A673 (cell line): ENCODE measurements around the gene HMX2. TPM values are rescaled to one million over a fixed set of nuclear protein-coding genes. Genes with fewer than 3 reads are reported as not detected.

Source experiments
- BruUV-seq: library from RNA; stranded (reverse); fragments of 400-500 nt; replicated peaks from 2 replicates; lab custom pipeline; 2021; lab: Mats Ljungman, UMichigan
- CTCF ChIA-PET: fragments of 300-600 bp; sonication (Branson Sonifier 250); formaldehyde crosslinking; loops from one replicate; lab custom pipeline; 2022; ENCODE audit warnings: antibody characterized with exemption; lab: Charles Lee
- POLR2A ChIA-PET: fragments of 300-600 bp; sonication (Branson Sonifier 250); formaldehyde crosslinking; loops from one replicate; lab custom pipeline; 2022; ENCODE audit warnings: antibody characterized with exemption; ENCODE audit not compliant: low non-redundant PET; lab: Charles Lee
- DNase-seq: peaks from one replicate; pipeline ENCODE4 v3.0.0-alpha.2; 2015; ENCODE audit warnings: low spot score
- H3K27ac ChIP-seq: fragments of 200-600 bp; sonication (generic); 2 replicates; pipeline ENCODE4 v1.5.1; 2016; ENCODE audit warnings: mixed run types, low read depth, mild to moderate bottlenecking, mixed read lengths, antibody characterized with exemption, low read length; ENCODE audit not compliant: poor library complexity, severe bottlenecking
- H3K27me3 ChIP-seq: fragments of 200-600 bp; sonication (generic); replicated peaks from 2 replicates; pipeline ENCODE4 v1.6.1; 2017; ENCODE audit warnings: mixed run types, low read depth, mild to moderate bottlenecking, mixed read lengths, antibody characterized with exemption, low read length; ENCODE audit not compliant: insufficient read depth, poor library complexity
- H3K36me3 ChIP-seq: fragments of 200-600 bp; sonication (generic); 2 replicates; pipeline ENCODE4 v1.6.1; 2016; ENCODE audit warnings: mixed run types, mild to moderate bottlenecking, mixed read lengths, antibody characterized with exemption, low read length; ENCODE audit not compliant: insufficient read depth, poor library complexity, severe bottlenecking
- H3K4me1 ChIP-seq: fragments of 200-600 bp; sonication (generic); 2 replicates; pipeline ENCODE4 v1.6.1; 2017; ENCODE audit warnings: mixed run types, mild to moderate bottlenecking, mixed read lengths, antibody characterized with exemption, low read length; ENCODE audit not compliant: insufficient read depth, poor library complexity, severe bottlenecking
- H3K4me3 ChIP-seq: fragments of 200-600 bp; sonication (generic); 2 replicates; pipeline ENCODE4 v1.5.1; 2016; ENCODE audit warnings: low read depth, mixed run types, mild to moderate bottlenecking, mixed read lengths, low read length; ENCODE audit not compliant: poor library complexity, severe bottlenecking
- H3K9me3 ChIP-seq: fragments of 200-600 bp; sonication (generic); 2 replicates; pipeline ENCODE4 v1.6.1; 2016; ENCODE audit warnings: mixed run types, low read depth, mild to moderate bottlenecking, mixed read lengths, antibody characterized with exemption, low read length; ENCODE audit not compliant: poor library complexity, severe bottlenecking
- CTCF ChIP-seq: fragments of 300-800, 200-600 bp; sonication (generic); conservative IDR thresholded peaks from 2 replicates; pipeline ENCODE4 v1.5.1; 2017; ENCODE audit warnings: low read depth, mild to moderate bottlenecking, antibody characterized with exemption, low read length, moderate library complexity, mixed read lengths
- EZH2 ChIP-seq: fragments of 200-600 bp; sonication (generic); IDR thresholded peaks from 2 replicates; pipeline ENCODE4 v1.6.1; 2017; ENCODE audit warnings: borderline replicate concordance, low read depth, mild to moderate bottlenecking, mixed read lengths, antibody characterized with exemption, low read length; ENCODE audit not compliant: poor library complexity, severe bottlenecking
- intact Hi-C: fragments of 100-400 bp; cut with micrococcal nuclease; formaldehyde crosslinking; loops from one replicate; pipeline ENCODE4 v1.10.0; 2022; ENCODE audit not compliant: unreplicated experiment
- total RNA-seq: library from RNA; stranded (reverse); gene quantifications from 2 replicates; pipeline ENCODE4 v1.2.3, GENCODE V29; 2021

HMX2 gene
- total RNA-seq, 1 experiment from 2014 or later, result not detected

- POLR2A ChIA-PET, result interaction anchor here (0.7 kb wide), 1 partner anchor 1456 kb away, joined by 3 read pairs; no protein-coding TSS in a partner anchor
These were observed 16.4 kb downstream of the HMX2 start for GRCh38 chr10:123164319-123164718.

GRCh38 chr10:123165445-123166072, 17.6 kb downstream of the HMX2 start:
- POLR2A ChIA-PET, result no interaction called here
- BruUV-seq, result no TSS peak
- Histone ChIP-seq H3K27ac (no peak overlapping the region), H3K36me3 (peaks cover 77% of the 10 kb centered on the region), H3K4me3 (no peak overlapping the region), H3K9me3 (no peaks in the 10 kb centered on the region), H3K4me1 (no peaks in the 10 kb centered on the region), H3K27me3 (no peaks in the 10 kb centered on the region)
- CTCF ChIA-PET, result no interaction called here
- intact Hi-C loops, result no loop called here
- TF ChIP-seq EZH2 (no peak), CTCF (no peak)
- no peak for DNase-seq

More at GRCh38 chr10:123164319-123164718, 16.4 kb downstream of the HMX2 start:
- H3K4me3 ChIP-seq, result no peak overlapping the region
- no peaks in the 10 kb centered on the region for H3K9me3 ChIP-seq
- CTCF ChIA-PET, result no interaction called here
- no TSS peak for BruUV-seq
- intact Hi-C loops, result no loop called here
- no peak for TF ChIP-seq EZH2
- no peak for TF ChIP-seq CTCF
- H3K27ac ChIP-seq, result no peak overlapping the region
- H3K27me3 ChIP-seq, result no peaks in the 10 kb centered on the region
- peaks cover 89% of the 10 kb centered on the region for H3K36me3 ChIP-seq
- H3K4me1 ChIP-seq, result no peaks in the 10 kb centered on the region
- no peak for DNase-seq

- Histone ChIP-seq H3K4me1 (no peaks in the 10 kb centered on the region), H3K4me3 (no peak overlapping the region), H3K9me3 (no peaks in the 10 kb centered on the region), H3K36me3 (peaks cover 66% of the 10 kb centered on the region), H3K27ac (no peak overlapping the region), H3K27me3 (no peaks in the 10 kb centered on the region)
- TF ChIP-seq EZH2 (no peak), CTCF (no peak)
- BruUV-seq, result no TSS peak
- intact Hi-C loops, result no loop called here
- DNase-seq, result no peak
- POLR2A ChIA-PET, result no interaction called here
- CTCF ChIA-PET, result no interaction called here
These were observed 18.7 kb downstream of the HMX2 start for GRCh38 chr10:123166618-123167017.
